K562 (cell line): ENCODE results near the gene CENPX. TPM values are rescaled to one million over a fixed set of nuclear protein-coding genes. Genes with fewer than 3 reads are reported as not detected.

Source experiments
- ARID4B ChIP-seq: sonication (generic); formaldehyde crosslinking; IDR thresholded peaks from 2 replicates; pipeline ENCODE4 v1.8.0; 2022; ENCODE audit warnings: mild to moderate bottlenecking, missing genetic modification reagents
- ATF6 ChIP-seq: sonication (generic); formaldehyde crosslinking; IDR thresholded peaks from 2 replicates; pipeline ENCODE4 v1.4.0; 2020; ENCODE audit warnings: mild to moderate bottlenecking, missing genetic modification reagents
- CTBP1 ChIP-seq: fragments of 450-650 bp; IDR thresholded peaks from 2 replicates; pipeline ENCODE4 v1.6.1; 2016; ENCODE audit warnings: borderline replicate concordance
- JUN ChIP-seq, 2 experiments: sonication (generic) in 1 of 2; formaldehyde crosslinking in 1 of 2; IDR thresholded peaks; 2 replicates each; pipeline versions ENCODE4 v1.6.1 to v1.8.0; 2012 to 2022; ENCODE audit warnings: borderline replicate concordance in 2 of 2, mild to moderate bottlenecking in 2 of 2, improper control_type of control experiment in 1 of 2, low read depth in 1 of 2, low read length in 1 of 2, missing genetic modification reagents in 1 of 2
- MED1 ChIP-seq: sonication (generic); formaldehyde crosslinking; IDR thresholded peaks from 2 replicates; pipeline ENCODE4 v1.8.1; 2023; ENCODE audit warnings: missing genetic modification reagents, borderline replicate concordance
- NONO ChIP-seq, 2 experiments: fragments of 200-400 bp in 1 of 2; fragments of 450-650 bp in 1 of 2; formaldehyde crosslinking in 1 of 2; IDR thresholded peaks; 2 replicates each; pipeline ENCODE4 v1.6.1; 2017; ENCODE audit warnings: low read depth in 2 of 2, mild to moderate bottlenecking in 2 of 2, moderate library complexity in 2 of 2, low read length in 1 of 2
- RBBP5 ChIP-seq: fragments of 200-600 bp; sonication (generic); IDR thresholded peaks from 2 replicates; pipeline ENCODE4 v1.6.1; 2012; ENCODE audit warnings: borderline replicate concordance, mild to moderate bottlenecking, low read length, control low read depth, inconsistent platforms; ENCODE audit not compliant: insufficient read depth, poor library complexity, severe bottlenecking
- SAP30 ChIP-seq: fragments of 200-600 bp; sonication (generic); IDR thresholded peaks from 2 replicates; pipeline ENCODE4 v1.6.1; 2012; ENCODE audit warnings: borderline replicate concordance, low read depth, mild to moderate bottlenecking, moderate library complexity, low read length, control low read depth, inconsistent platforms; ENCODE audit not compliant: insufficient read depth, poor library complexity, severe bottlenecking
- SMAD4 ChIP-seq: fragments of 250-450 bp; sonication (Bioruptor Pico); conservative IDR thresholded peaks from 2 replicates; pipeline ENCODE4 v1.8.0; 2021; ENCODE audit warnings: inconsistent platforms, mild to moderate bottlenecking, moderate library complexity
- STAT6 ChIP-seq: sonication (generic); formaldehyde crosslinking; IDR thresholded peaks from 2 replicates; pipeline ENCODE4 v1.8.1; 2023; ENCODE audit warnings: mild to moderate bottlenecking, missing genetic modification reagents
- TFAP4 ChIP-seq: sonication (generic); formaldehyde crosslinking; IDR thresholded peaks from 2 replicates; pipeline ENCODE4 v1.8.0; 2022; ENCODE audit warnings: missing genetic modification reagents, mild to moderate bottlenecking, moderate library complexity, borderline replicate concordance
- XRCC5 ChIP-seq: fragments of 200-400 bp; formaldehyde crosslinking; IDR thresholded peaks from 2 replicates; pipeline ENCODE4 v1.6.1; 2017; ENCODE audit warnings: low read depth, mild to moderate bottlenecking, low read length
- polyA plus RNA-seq, 8 experiments: library from polyadenylated mRNA; depleted of rRNA in 4 of 8; stranded (reverse) in 5 of 8; unstranded in 3 of 8; fragments of >200 nt; fragmentation: Nextera tagmentation in 2 of 8; fragmentation: Illumina TruSeq in 1 of 8; extraction: Ambion mirVana in 2 of 8; extraction: Trizol in 1 of 8; gene quantifications; 2 replicates each; pipeline versions ENCODE4 v1.2.1 to v1.2.3, GENCODE V29; 2011 to 2014; ENCODE audit warnings: inconsistent platforms in 1 of 8, missing spikeins in 1 of 8
- total RNA-seq, 7 experiments: library from RNA; depleted of rRNA in 6 of 7; stranded (reverse); fragments of >200 nt in 6 of 7; fragmentation: Illumina TruSeq in 2 of 7; extraction: Trizol in 2 of 7; gene quantifications; 2 replicates each; pipeline versions ENCODE4 v1.2.1 to v1.2.3, GENCODE V29; 2011 to 2021; ENCODE audit warnings: low replicate concordance in 1 of 7

The CENPX gene
- total and polyA plus RNA-seq, 9 of the 15 experiments (the other 6 are each of a cell fraction or from before 2014, with no cell fraction given): 32.7 to 352 (median 127) TPM

GRCh38 chr17:82030470-82031302 lies 8.0 kb upstream of the CENPX start (continued):
- TF ChIP-seq NONO (IDR thresholded peaks at IDR 0.05; ENCODE audit: low read depth in 2 of 2, low read length in 1 of 2) (0 out of 4 replicates have a peak, but pooled peaks of 1 of the 2 experiments have one; percentile 12), CTBP1 (peak; percentile 96), XRCC5 (peak; percentile 45; the same call in 1 of the 2 replicates), ATF6 (0 out of 2 replicates have a peak, but pooled peaks have one; percentile 86), ARID4B (CRISPR knock-in tag) (peak; percentile 84), MED1 (no peak), SAP30 (peak; percentile 89), JUN (IDR thresholded peaks at IDR 0.05; ENCODE audit: borderline replicate concordance, low read depth, low read length) (no peak), JUN (CRISPR knock-in tag; IDR thresholded peaks at IDR 0.05; ENCODE audit: borderline replicate concordance) (peak; percentile 23; the same call in 1 of the 2 replicates), RBBP5 (peak; percentile 71), TFAP4 (CRISPR knock-in tag) (peak; percentile 59), SMAD4 (peak; percentile 72; the same call in 1 of the 2 replicates), STAT6 (CRISPR knock-in tag) (0 out of 2 replicates have a peak, but pooled peaks have one; percentile 45)
